Trophoblast cell (in vitro differentiated cells and primary cell): ENCODE measurements around the gene PMM1.

ENCODE experiments used
- DNase-seq, 2 donors: peaks; one replicate each; pipeline ENCODE4 v3.0.0-alpha.2; 2016
- H2AFZ ChIP-seq: 2 replicates; pipeline ENCODE4 v1.6.1; 2013; ENCODE audit warnings: low read length, moderate library complexity, mild to moderate bottlenecking; ENCODE audit not compliant: insufficient read depth, poor library complexity
- H2AK5ac ChIP-seq: 2 replicates; pipeline ENCODE4 v1.6.1; 2013; ENCODE audit warnings: mild to moderate bottlenecking, low read length
- H2BK120ac ChIP-seq: 2 replicates; pipeline ENCODE4 v1.6.1; 2013; ENCODE audit warnings: low read length, mild to moderate bottlenecking, moderate library complexity; ENCODE audit not compliant: insufficient read depth, poor library complexity
- H2BK12ac ChIP-seq: 2 replicates; pipeline ENCODE4 v1.6.1; 2013; ENCODE audit warnings: mild to moderate bottlenecking, low read length, moderate library complexity
- H2BK5ac ChIP-seq: 2 replicates; pipeline ENCODE4 v1.6.1; 2013; ENCODE audit warnings: low read length, low read depth, moderate library complexity, mild to moderate bottlenecking; ENCODE audit not compliant: poor library complexity
- H3K14ac ChIP-seq: 2 replicates; pipeline ENCODE4 v1.6.1; 2013; ENCODE audit warnings: mild to moderate bottlenecking, low read length
- H3K18ac ChIP-seq: 2 replicates; pipeline ENCODE4 v1.6.1; 2013; ENCODE audit warnings: mild to moderate bottlenecking, low read length
- H3K23ac ChIP-seq: 2 replicates; pipeline ENCODE4 v1.6.1; 2013; ENCODE audit warnings: low read length
- H3K27ac ChIP-seq: 2 replicates; pipeline ENCODE4 v1.5.1; 2013; ENCODE audit warnings: low read depth, mild to moderate bottlenecking, inconsistent platforms, low read length, moderate library complexity
- H3K27me3 ChIP-seq: 2 replicates; pipeline ENCODE4 v1.6.1; 2013; ENCODE audit warnings: inconsistent platforms, mild to moderate bottlenecking, low read length, moderate library complexity; ENCODE audit not compliant: insufficient read depth
- H3K36me3 ChIP-seq, 2 experiments: 1 replicate in 1 of 2; 2 replicates in 1 of 2; pipeline ENCODE4 v1.6.1; 2013; ENCODE audit warnings: low read length in 2 of 2, mild to moderate bottlenecking in 2 of 2, moderate library complexity in 1 of 2; ENCODE audit not compliant: insufficient read depth in 2 of 2, control insufficient read depth in 1 of 2
- H3K4ac ChIP-seq: 2 replicates; pipeline ENCODE4 v1.6.1; 2013; ENCODE audit warnings: low read depth, mild to moderate bottlenecking, low read length, moderate library complexity
- H3K4me1 ChIP-seq, 2 experiments: 1 replicate in 1 of 2; 2 replicates in 1 of 2; pipeline ENCODE4 v1.6.1; 2013; ENCODE audit warnings: low read length in 2 of 2, mild to moderate bottlenecking in 2 of 2, moderate library complexity in 1 of 2; ENCODE audit not compliant: insufficient read depth in 2 of 2, control insufficient read depth in 1 of 2
- H3K4me2 ChIP-seq: 2 replicates; pipeline ENCODE4 v1.6.1; 2013; ENCODE audit warnings: inconsistent platforms, mild to moderate bottlenecking, low read length, moderate library complexity
- H3K4me3 ChIP-seq: 2 replicates; pipeline ENCODE4 v1.5.1; 2013; ENCODE audit warnings: mild to moderate bottlenecking, low read depth, low read length, inconsistent platforms
- H3K79me1 ChIP-seq: one replicate; pipeline ENCODE4 v1.6.1; 2013; ENCODE audit warnings: low read length
- H3K79me2 ChIP-seq: 2 replicates; pipeline ENCODE4 v1.6.1; 2013; ENCODE audit warnings: low read length, mild to moderate bottlenecking; ENCODE audit not compliant: control insufficient read depth, insufficient read depth, poor library complexity
- H3K9ac ChIP-seq: 2 replicates; pipeline ENCODE4 v1.6.1; 2013; ENCODE audit warnings: mild to moderate bottlenecking, low read length
- H3K9me3 ChIP-seq: 2 replicates; pipeline ENCODE4 v1.6.1; 2013; ENCODE audit warnings: low read depth, mild to moderate bottlenecking, control low read depth, inconsistent platforms, low read length; ENCODE audit not compliant: insufficient read depth
- H4K12ac ChIP-seq: 2 replicates; pipeline ENCODE4 v1.6.1; 2013; ENCODE audit warnings: low read depth, mild to moderate bottlenecking, low read length, moderate library complexity
- H4K8ac ChIP-seq: 2 replicates; pipeline ENCODE4 v1.6.1; 2013; ENCODE audit warnings: low read depth, mild to moderate bottlenecking, low read length, moderate library complexity
- H4K91ac ChIP-seq: one replicate; pipeline ENCODE4 v1.6.1; 2013; ENCODE audit warnings: low read depth, mild to moderate bottlenecking, low read length, moderate library complexity
- WGBS: extraction: QIAGEN DNeasy Blood & Tissue Kit; methylation state at CpG from one replicate; pipeline ENCODE4 v1.1.7; 2013; ENCODE audit warnings: missing lambda C conversion rate; ENCODE audit not compliant: insufficient read length, insufficient coverage; ENCODE audit errors: extremely low coverage; 5-methylcytosine and 5-hydroxymethylcytosine counted together

The PMM1 gene

DNA sequence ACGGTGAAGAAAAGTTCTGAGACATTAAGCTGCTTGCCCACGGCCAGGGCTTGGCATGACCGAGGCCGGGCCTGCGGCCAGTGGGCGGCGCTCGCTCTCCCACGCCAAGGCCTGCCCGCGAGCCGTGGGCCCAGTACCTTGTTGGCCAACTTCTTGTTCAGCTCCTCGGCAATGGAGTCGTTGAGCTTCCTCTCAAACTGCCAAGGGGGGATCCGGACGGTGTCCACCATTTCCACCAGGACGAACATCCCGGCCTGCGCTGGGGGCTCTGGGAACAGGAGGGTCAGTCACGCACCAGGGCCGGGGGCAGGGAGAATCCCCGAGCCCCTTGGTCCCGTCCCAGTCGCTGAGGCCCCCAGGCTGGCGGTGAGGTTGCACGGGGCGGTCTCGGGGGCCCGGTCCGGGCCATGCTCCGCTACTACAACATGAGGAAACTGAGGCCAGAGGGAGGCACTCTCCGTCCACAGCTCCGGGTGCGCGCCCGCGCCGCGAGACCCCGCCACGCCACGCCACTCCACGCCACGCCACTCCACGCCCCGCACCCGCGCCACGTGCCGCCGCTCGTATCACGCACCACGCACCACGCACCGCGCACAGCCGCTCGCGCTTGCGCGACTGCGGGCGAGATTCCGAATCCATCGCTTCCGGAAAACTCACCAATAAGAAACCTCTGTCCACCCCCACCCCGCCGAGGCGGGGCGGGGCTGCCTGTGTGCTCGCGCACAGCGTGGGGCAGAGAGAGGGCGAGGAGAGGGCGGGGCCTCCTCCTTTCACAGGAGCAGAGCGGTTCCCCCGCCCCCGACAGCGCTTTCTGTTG, 45.6 kb downstream of the PMM1 start, which contains the start of gene POLR3H:
POLR3H (minus strand) TSS at position 617 of the 817 bp plus-strand sequence; CDS start at position 248, 369 bp downstream.
- Histone ChIP-seq H4K91ac (peak within 1 kb of the TSS; percentile 92), H3K4me1 (peaks cover 3 to 5% of the 10 kb centered on the region in 2 experiments), H3K9ac (peak within 1 kb of the TSS; percentile 93), H3K4me3 (peak within 1 kb of the TSS; percentile 95), H3K14ac (peak within 1 kb of the TSS; percentile 91), H3K4ac (peak within 1 kb of the TSS; percentile 94), H2AFZ (peak within 1 kb of the TSS; percentile 93), H2BK120ac (peak within 1 kb of the TSS; percentile 60), H3K18ac (peak within 1 kb of the TSS; percentile 93), H2BK5ac (peak within 1 kb of the TSS; percentile 70), H3K9me3 (no peaks in the 10 kb centered on the region), H4K8ac (peak within 1 kb of the TSS; percentile 97), H3K36me3 (peaks cover 12 to 16% of the 10 kb centered on the region in 2 experiments), H4K12ac (peak within 1 kb of the TSS; percentile 93), H3K27ac (peak within 1 kb of the TSS; percentile 26), H3K27me3 (no peaks in the 10 kb centered on the region), H3K79me2 (peaks cover 8% of the 10 kb centered on the region), H3K23ac (no peak within 1 kb of the TSS), H2BK12ac (no peak within 1 kb of the TSS), H2AK5ac (peak within 1 kb of the TSS; percentile 42), H3K4me2 (peak within 1 kb of the TSS; percentile 84), H3K79me1 (peaks cover 5% of the 10 kb centered on the region)
- no CpG with 5 or more reads among the region's 80 CpGs for WGBS
- DNase-seq: peak; percentile 99

DNA sequence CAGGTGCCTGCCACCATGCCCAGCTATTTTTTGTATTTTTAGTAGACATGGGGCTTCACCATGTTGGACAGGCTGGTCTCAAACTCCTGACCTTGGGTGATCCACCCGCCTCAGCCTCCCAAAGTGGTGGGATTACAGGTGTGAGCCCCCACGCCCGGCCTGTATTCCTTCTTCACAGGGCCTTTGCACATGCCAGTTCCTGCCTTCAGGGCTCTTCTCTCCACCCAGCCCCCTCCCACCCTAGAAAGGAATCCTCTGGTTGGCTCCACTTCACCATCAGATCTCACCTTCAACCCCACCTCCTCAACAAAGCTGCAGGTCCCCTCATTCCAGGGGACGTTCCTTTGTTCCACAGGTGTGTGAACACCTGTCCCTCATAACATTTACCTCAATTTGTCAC, 47.4 kb downstream of the PMM1 start:
- Histone ChIP-seq H3K27me3 (no peaks in the 10 kb centered on the region), H3K14ac (no peak overlapping the region), H3K4me2 (peak overlapping the region; percentile 5), H2BK12ac (no peak overlapping the region), H3K23ac (no peak overlapping the region), H2AK5ac (no peak overlapping the region), H4K12ac (no peak overlapping the region), H2BK5ac (no peak overlapping the region), H3K36me3 (peaks cover 16 to 22% of the 10 kb centered on the region in 2 experiments), H3K27ac (no peak overlapping the region), H4K91ac (no peak overlapping the region), H3K79me2 (peaks cover 8% of the 10 kb centered on the region), H4K8ac (no peak overlapping the region), H3K9ac (no peak overlapping the region), H3K4ac (no peak overlapping the region), H3K4me3 (no peak overlapping the region), H3K4me1 (peaks cover 3 to 5% of the 10 kb centered on the region in 2 experiments), H3K79me1 (peaks cover 5% of the 10 kb centered on the region), H3K18ac (no peak overlapping the region), H2AFZ (no peak overlapping the region), H3K9me3 (no peaks in the 10 kb centered on the region), H2BK120ac (no peak overlapping the region)
- no peak for DNase-seq
- no CpG with 5 or more reads among the region's 4 CpGs for WGBS

DNA sequence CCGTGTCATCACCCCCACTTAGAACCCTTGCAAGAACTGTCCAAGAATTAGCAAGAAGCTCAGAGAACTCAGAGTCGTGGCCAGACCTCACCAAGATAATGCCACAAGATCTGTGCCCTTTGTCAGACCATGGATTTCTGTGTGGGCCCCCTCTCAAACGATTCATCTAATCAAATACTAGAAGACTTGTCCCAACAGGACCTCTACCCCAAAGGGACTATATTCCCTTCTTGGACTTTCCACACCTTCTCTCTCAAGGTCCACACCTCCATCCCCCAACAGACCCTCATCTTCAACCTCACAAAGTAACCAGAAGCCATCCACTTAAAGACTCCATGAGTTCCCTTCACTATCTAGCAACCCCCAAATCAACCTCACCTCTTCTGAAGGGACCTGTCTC, 48.2 kb downstream of the PMM1 start:
- Histone ChIP-seq H3K23ac (no peak overlapping the region), H3K4ac (no peak overlapping the region), H3K18ac (no peak overlapping the region), H3K79me1 (peaks cover 5% of the 10 kb centered on the region), H2BK12ac (no peak overlapping the region), H3K36me3 (peaks cover 18 to 25% of the 10 kb centered on the region in 2 experiments), H3K4me1 (peaks cover 3 to 5% of the 10 kb centered on the region in 2 experiments), H2AFZ (no peak overlapping the region), H2BK120ac (no peak overlapping the region), H3K9me3 (no peaks in the 10 kb centered on the region), H3K4me3 (peak overlapping the region; percentile 38), H3K14ac (no peak overlapping the region), H3K4me2 (no peak overlapping the region), H3K9ac (no peak overlapping the region), H4K91ac (no peak overlapping the region), H3K27me3 (no peaks in the 10 kb centered on the region), H3K79me2 (peaks cover 8% of the 10 kb centered on the region), H3K27ac (no peak overlapping the region), H4K8ac (no peak overlapping the region), H2BK5ac (no peak overlapping the region), H2AK5ac (no peak overlapping the region), H4K12ac (no peak overlapping the region)
- WGBS: no CpG with 5 or more reads among the region's 3 CpGs
- DNase-seq: no peak

DNA sequence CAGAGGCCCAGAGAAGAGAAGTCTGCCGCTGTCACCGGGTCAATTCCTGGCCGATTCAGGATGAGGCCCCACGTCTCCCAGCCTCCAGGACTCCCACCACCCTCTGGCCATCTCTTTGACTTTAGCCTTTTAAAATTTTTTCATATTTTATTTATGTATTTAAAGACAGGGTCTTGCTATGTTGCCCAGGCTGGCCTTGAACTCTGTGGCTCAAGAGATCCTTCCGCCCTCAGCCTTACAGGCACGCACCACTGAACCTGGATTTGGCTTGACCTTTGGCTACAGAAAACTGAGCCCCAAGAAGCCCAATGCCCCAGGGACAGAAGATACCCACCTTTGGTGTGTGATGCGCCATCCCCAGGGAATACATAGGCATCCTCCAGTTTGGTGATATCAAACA, 49.3 kb downstream of the PMM1 start:
- Histone ChIP-seq H3K9me3 (no peaks in the 10 kb centered on the region), H4K8ac (no peak overlapping the region), H3K36me3 (peaks cover 18 to 25% of the 10 kb centered on the region in 2 experiments), H3K14ac (no peak overlapping the region), H3K4me1 (peaks cover 3 to 5% of the 10 kb centered on the region in 2 experiments), H3K9ac (no peak overlapping the region), H3K4me3 (no peak overlapping the region), H3K79me2 (peaks cover 8% of the 10 kb centered on the region), H2AFZ (no peak overlapping the region), H3K79me1 (peaks cover 5% of the 10 kb centered on the region), H3K18ac (no peak overlapping the region), H3K27ac (no peak overlapping the region), H3K23ac (no peak overlapping the region), H2BK5ac (no peak overlapping the region), H3K4ac (no peak overlapping the region), H2BK120ac (no peak overlapping the region), H2AK5ac (no peak overlapping the region), H3K4me2 (no peak overlapping the region), H4K91ac (no peak overlapping the region), H4K12ac (no peak overlapping the region), H3K27me3 (no peaks in the 10 kb centered on the region), H2BK12ac (no peak overlapping the region)
- WGBS: no CpG with 5 or more reads among the region's 7 CpGs
- no peak for DNase-seq
